Suprapubic skin (tissue), 4 donors: Measurements from ENCODE around the gene PIK3R1. TPM values are rescaled to one million over a fixed set of nuclear protein-coding genes. Genes with fewer than 3 reads are reported as not detected.

Source experiments
- DNase-seq, 2 donors: peaks; one replicate each; pipeline ENCODE4 v3.0.0-alpha.2; 2019; ENCODE audit warnings: low spot score in 2 of 2
- H3K27ac ChIP-seq: fragments of 200-600 bp; sonication (generic); one replicate; pipeline ENCODE4 v1.5.1; 2019
- H3K27me3 ChIP-seq: fragments of 200-600 bp; sonication (generic); one replicate; pipeline ENCODE4 v1.5.1; 2019
- H3K36me3 ChIP-seq: fragments of 200-600 bp; sonication (generic); one replicate; pipeline ENCODE4 v1.5.1; 2019
- H3K4me1 ChIP-seq: fragments of 200-600 bp; sonication (generic); one replicate; pipeline ENCODE4 v1.5.1; 2019
- H3K4me3 ChIP-seq: fragments of 200-600 bp; sonication (generic); one replicate; pipeline ENCODE4 v1.5.1; 2019; ENCODE audit warnings: mild to moderate bottlenecking
- H3K9me3 ChIP-seq: fragments of 200-600 bp; sonication (generic); one replicate; pipeline ENCODE4 v1.5.1; 2019
- EP300 ChIP-seq: sonication (generic); formaldehyde crosslinking; IDR thresholded peaks from one replicate; pipeline ENCODE4 v1.6.1; 2017; ENCODE audit warnings: antibody characterized with exemption
- POLR2A ChIP-seq, 2 donors: fragments of 450-650 bp; IDR thresholded peaks; one replicate each; pipeline ENCODE4 v1.6.1; 2017; ENCODE audit warnings: antibody characterized with exemption in 2 of 2, mild to moderate bottlenecking in 2 of 2, moderate library complexity in 2 of 2
- POLR2AphosphoS5 ChIP-seq, 3 donors: sonication (generic); formaldehyde crosslinking; IDR thresholded peaks; one replicate each; pipeline ENCODE4 v1.6.1; 2017; ENCODE audit warnings: antibody characterized with exemption in 3 of 3
- WGBS: methylation state at CpG from one replicate; pipeline ENCODE4 v1.1.5; 2018; 5-methylcytosine and 5-hydroxymethylcytosine counted together
- total RNA-seq, 4 donors: library from RNA; depleted of rRNA; stranded (reverse); fragments of >200 nt; gene quantifications; one replicate each; pipeline ENCODE4 v1.1.0, GENCODE V29; 2016
- TF ChIP-seq, protein P1 (sequence below), 2 donors: fragments of 200-600 bp in 1 of 2; fragments of 450-650 bp in 1 of 2; sonication (generic) in 1 of 2; IDR thresholded peaks; one replicate each; pipeline ENCODE4 v1.5.1; 2016 to 2019; ENCODE audit warnings: antibody characterized with exemption in 2 of 2, mild to moderate bottlenecking in 1 of 2, moderate library complexity in 1 of 2

The PIK3R1 gene
- total RNA-seq, 4 donors from 2014 or later: 96.5 to 257 (median 181) TPM

DNA sequence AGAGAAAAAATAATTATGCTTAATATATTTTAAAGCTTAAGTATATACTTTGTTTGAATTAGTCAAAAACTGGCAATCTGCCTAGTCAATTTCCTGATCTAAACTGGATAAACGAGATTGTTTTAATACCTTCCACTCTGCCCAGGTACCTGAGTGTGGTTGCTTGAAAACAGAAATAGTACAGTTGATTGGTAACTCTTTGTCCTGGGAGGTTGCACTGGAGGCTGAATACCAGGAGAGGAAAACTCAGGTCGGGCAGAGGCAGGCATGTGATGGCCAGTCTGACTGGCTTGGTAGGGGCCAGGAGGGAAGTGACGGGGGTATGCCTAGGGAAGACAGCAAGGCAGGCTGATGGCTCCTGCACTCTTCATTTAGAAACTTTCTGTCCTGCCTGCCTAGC lies 80.2 kb downstream of the PIK3R1 start:
- TF ChIP-seq, protein P1, sequence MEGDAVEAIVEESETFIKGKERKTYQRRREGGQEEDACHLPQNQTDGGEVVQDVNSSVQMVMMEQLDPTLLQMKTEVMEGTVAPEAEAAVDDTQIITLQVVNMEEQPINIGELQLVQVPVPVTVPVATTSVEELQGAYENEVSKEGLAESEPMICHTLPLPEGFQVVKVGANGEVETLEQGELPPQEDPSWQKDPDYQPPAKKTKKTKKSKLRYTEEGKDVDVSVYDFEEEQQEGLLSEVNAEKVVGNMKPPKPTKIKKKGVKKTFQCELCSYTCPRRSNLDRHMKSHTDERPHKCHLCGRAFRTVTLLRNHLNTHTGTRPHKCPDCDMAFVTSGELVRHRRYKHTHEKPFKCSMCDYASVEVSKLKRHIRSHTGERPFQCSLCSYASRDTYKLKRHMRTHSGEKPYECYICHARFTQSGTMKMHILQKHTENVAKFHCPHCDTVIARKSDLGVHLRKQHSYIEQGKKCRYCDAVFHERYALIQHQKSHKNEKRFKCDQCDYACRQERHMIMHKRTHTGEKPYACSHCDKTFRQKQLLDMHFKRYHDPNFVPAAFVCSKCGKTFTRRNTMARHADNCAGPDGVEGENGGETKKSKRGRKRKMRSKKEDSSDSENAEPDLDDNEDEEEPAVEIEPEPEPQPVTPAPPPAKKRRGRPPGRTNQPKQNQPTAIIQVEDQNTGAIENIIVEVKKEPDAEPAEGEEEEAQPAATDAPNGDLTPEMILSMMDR (IDR thresholded peaks at IDR 0.05): no peak
- TF ChIP-seq POLR2AphosphoS5 (IDR thresholded peaks at IDR 0.05): no peak
- TF ChIP-seq EP300: no peak
- TF ChIP-seq POLR2A (IDR thresholded peaks at IDR 0.05): no peak
- no peaks in the 10 kb centered on the region for H3K9me3 ChIP-seq
- no peak for DNase-seq
- peaks cover 87% of the 10 kb centered on the region for H3K36me3 ChIP-seq
- H3K4me3 ChIP-seq: no peak overlapping the region
- H3K27me3 ChIP-seq: no peaks in the 10 kb centered on the region
- H3K27ac ChIP-seq: no peak overlapping the region
- 60% methylated on average over 3 of the region's 3 CpGs for WGBS
- H3K4me1 ChIP-seq: peaks cover 32% of the 10 kb centered on the region

DNA sequence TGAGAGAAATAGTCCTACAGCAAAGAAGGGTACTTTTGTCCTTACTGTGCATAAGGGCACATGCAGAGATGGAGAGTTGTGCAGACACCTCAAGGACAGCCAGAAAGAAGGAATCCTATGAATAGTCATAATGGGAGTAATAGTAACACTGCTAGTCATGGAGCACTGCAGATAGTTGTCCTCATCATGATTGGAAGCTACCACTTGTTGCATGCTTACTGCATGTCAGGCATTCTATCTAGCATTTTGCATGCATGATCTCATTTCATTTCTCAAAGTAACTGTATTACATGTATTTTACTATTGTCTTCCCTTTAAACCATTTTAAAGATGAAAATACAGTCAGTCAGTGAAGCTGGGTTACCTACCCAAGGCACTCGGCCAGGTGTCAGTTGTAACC lies 81.3 kb downstream of the PIK3R1 start:
- WGBS: 75% methylated on average over 1 of the region's 1 CpG
- no peak for DNase-seq
- no peaks in the 10 kb centered on the region for H3K27me3 ChIP-seq
- peaks cover 22% of the 10 kb centered on the region for H3K4me1 ChIP-seq
- no peak overlapping the region for H3K27ac ChIP-seq
- TF ChIP-seq, protein P1 (IDR thresholded peaks at IDR 0.05): no peak
- TF ChIP-seq EP300 (no peak), POLR2A (IDR thresholded peaks at IDR 0.05) (no peak), POLR2AphosphoS5 (IDR thresholded peaks at IDR 0.05) (no peak)
- H3K36me3 ChIP-seq: peaks cover 92% of the 10 kb centered on the region
- H3K4me3 ChIP-seq: no peak overlapping the region
- no peaks in the 10 kb centered on the region for H3K9me3 ChIP-seq

DNA sequence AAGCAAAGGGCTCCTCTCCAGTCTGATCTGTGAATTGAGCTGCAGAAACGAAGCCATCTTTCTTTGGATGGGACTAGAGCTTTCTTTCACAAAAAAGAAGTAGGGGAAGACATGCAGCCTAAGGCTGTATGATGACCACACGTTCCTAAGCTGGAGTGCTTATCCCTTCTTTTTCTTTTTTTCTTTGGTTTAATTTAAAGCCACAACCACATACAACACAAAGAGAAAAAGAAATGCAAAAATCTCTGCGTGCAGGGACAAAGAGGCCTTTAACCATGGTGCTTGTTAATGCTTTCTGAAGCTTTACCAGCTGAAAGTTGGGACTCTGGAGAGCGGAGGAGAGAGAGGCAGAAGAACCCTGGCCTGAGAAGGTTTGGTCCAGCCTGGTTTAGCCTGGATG lies 82.1 kb downstream of the PIK3R1 start:
- Histone ChIP-seq H3K27me3 (no peaks in the 10 kb centered on the region), H3K4me1 (peaks cover 15% of the 10 kb centered on the region), H3K27ac (no peak overlapping the region), H3K36me3 (peaks cover 88% of the 10 kb centered on the region), H3K4me3 (no peak overlapping the region), H3K9me3 (no peaks in the 10 kb centered on the region)
- WGBS: 82% methylated on average over 4 of the region's 4 CpGs
- DNase-seq: no peak
- TF ChIP-seq, protein P1 (IDR thresholded peaks at IDR 0.05): no peak
- TF ChIP-seq EP300 (no peak), POLR2A (IDR thresholded peaks at IDR 0.05) (no peak), POLR2AphosphoS5 (IDR thresholded peaks at IDR 0.05) (no peak)

DNA sequence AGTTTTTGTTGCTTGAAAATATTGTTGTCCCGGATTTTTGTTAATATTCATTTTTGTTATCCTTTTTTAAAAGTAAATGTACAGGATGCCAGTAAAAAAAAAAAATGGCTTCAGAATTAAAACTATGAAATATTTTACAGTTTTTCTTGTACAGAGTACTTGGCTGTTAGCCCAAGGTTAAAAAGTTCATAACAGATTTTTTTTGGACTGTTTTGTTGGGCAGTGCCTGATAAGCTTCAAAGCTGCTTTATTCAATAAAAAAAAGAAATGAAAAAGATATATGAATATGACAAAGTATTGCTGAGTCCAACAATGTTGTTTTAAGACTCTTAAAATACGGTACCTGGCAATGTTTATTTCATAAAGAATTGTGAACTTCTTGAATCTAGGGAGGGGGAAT lies 82.9 kb downstream of the PIK3R1 start:
- Histone ChIP-seq H3K36me3 (peaks cover 80% of the 10 kb centered on the region), H3K27ac (no peak overlapping the region), H3K4me1 (peaks cover 15% of the 10 kb centered on the region), H3K9me3 (no peaks in the 10 kb centered on the region), H3K27me3 (no peaks in the 10 kb centered on the region), H3K4me3 (no peak overlapping the region)
- WGBS: 78% methylated on average over 2 of the region's 2 CpGs
- no peak for DNase-seq
- TF ChIP-seq, protein P1 (IDR thresholded peaks at IDR 0.05): no peak
- TF ChIP-seq EP300 (no peak), POLR2A (IDR thresholded peaks at IDR 0.05) (no peak), POLR2AphosphoS5 (IDR thresholded peaks at IDR 0.05) (no peak)

DNA sequence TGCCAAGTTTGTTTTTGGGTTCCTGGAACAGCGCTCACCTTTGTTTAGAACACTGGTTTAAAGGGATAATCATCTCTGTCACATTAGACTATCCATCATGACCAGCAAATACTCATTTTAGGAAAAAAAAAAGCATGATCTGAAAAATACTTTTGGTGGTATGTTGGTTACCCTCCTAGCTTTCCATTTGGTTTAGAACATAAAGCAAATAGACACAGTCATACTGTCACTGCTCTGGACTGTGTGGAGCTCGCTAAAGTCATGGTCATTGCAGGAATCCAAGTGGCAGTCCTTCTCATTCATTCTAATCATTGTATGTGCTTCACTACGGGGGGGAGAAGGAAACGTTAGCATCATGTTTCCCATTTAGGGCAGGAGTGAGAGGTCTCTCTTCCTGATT lies 83.5 kb downstream of the PIK3R1 start:
- WGBS: 73% methylated on average over 4 of the region's 4 CpGs
- Histone ChIP-seq H3K27me3 (no peaks in the 10 kb centered on the region), H3K4me1 (peaks cover 21% of the 10 kb centered on the region), H3K9me3 (no peaks in the 10 kb centered on the region), H3K36me3 (peaks cover 73% of the 10 kb centered on the region), H3K4me3 (no peak overlapping the region), H3K27ac (no peak overlapping the region)
- TF ChIP-seq, protein P1 (IDR thresholded peaks at IDR 0.05): no peak
- no peak for DNase-seq
